Prostate gland (tissue), 2 donors: ENCODE measurements around the gene SLC37A1. TPM values are rescaled to one million over a fixed set of nuclear protein-coding genes. Genes with fewer than 3 reads are reported as not detected.

ENCODE experiments used
- DNase-seq: peaks from one replicate; pipeline ENCODE4 v3.0.0-alpha.2; 2019; ENCODE audit warnings: low spot score
- H3K27ac ChIP-seq, 2 donors: fragments of 200-600 bp; sonication (generic); 2 replicates each; pipeline ENCODE4 v1.5.1; 2017 to 2019
- H3K27me3 ChIP-seq: fragments of 200-600 bp; sonication (generic); replicated peaks from 2 replicates; pipeline ENCODE4 v1.5.1; 2019; ENCODE audit not compliant: insufficient read depth
- H3K36me3 ChIP-seq, 2 donors: fragments of 200-600 bp; sonication (generic); 1 replicate in 1 of 2; 2 replicates in 1 of 2; pipeline versions ENCODE4 v1.5.1 to v1.8.1; 2017 to 2019
- H3K4me1 ChIP-seq: fragments of 200-600 bp; sonication (generic); replicated peaks from 2 replicates; pipeline ENCODE4 v1.5.1; 2019
- H3K4me3 ChIP-seq, 2 donors: fragments of 200-600 bp; sonication (generic); 2 replicates each; pipeline ENCODE4 v1.5.1; 2017 to 2019
- H3K9me3 ChIP-seq: fragments of 200-600 bp; sonication (generic); 2 replicates; pipeline ENCODE4 v1.5.1; 2017
- POLR2A ChIP-seq: fragments of 450-650 bp; IDR thresholded peaks from one replicate; pipeline ENCODE4 v1.6.1; 2016; ENCODE audit warnings: antibody characterized with exemption, mild to moderate bottlenecking
- POLR2AphosphoS5 ChIP-seq: sonication (generic); formaldehyde crosslinking; IDR thresholded peaks from one replicate; pipeline ENCODE4 v1.6.1; 2017; ENCODE audit warnings: antibody characterized with exemption
- WGBS: methylation state at CpG from one replicate; pipeline ENCODE4 v1.1.5; 2018; 5-methylcytosine and 5-hydroxymethylcytosine counted together
- intact Hi-C: fragments of 100-400 bp; cut with DNase I; formaldehyde crosslinking; loops from one replicate; pipeline ENCODE4 v1.14.2; 2022
- total RNA-seq, 2 donors: library from RNA; depleted of rRNA; stranded (reverse); fragments of >200 nt; gene quantifications; one replicate each; pipeline ENCODE4 v1.1.0, GENCODE V29; 2016
- TF ChIP-seq, protein P1 (sequence below), 4 experiments: fragments of 200-600 bp in 2 of 4; fragments of 450-650 bp in 2 of 4; sonication (generic) in 2 of 4; IDR thresholded peaks; 1 replicate in 3 of 4; 2 replicates in 1 of 4; pipeline ENCODE4 v1.5.1; 2016 to 2019; ENCODE audit warnings: antibody characterized with exemption in 4 of 4, mild to moderate bottlenecking in 2 of 4, moderate library complexity in 2 of 4

The SLC37A1 gene
- 10 to 100 TPM; 44.2 to 49.6 TPM for total RNA-seq

DNA sequence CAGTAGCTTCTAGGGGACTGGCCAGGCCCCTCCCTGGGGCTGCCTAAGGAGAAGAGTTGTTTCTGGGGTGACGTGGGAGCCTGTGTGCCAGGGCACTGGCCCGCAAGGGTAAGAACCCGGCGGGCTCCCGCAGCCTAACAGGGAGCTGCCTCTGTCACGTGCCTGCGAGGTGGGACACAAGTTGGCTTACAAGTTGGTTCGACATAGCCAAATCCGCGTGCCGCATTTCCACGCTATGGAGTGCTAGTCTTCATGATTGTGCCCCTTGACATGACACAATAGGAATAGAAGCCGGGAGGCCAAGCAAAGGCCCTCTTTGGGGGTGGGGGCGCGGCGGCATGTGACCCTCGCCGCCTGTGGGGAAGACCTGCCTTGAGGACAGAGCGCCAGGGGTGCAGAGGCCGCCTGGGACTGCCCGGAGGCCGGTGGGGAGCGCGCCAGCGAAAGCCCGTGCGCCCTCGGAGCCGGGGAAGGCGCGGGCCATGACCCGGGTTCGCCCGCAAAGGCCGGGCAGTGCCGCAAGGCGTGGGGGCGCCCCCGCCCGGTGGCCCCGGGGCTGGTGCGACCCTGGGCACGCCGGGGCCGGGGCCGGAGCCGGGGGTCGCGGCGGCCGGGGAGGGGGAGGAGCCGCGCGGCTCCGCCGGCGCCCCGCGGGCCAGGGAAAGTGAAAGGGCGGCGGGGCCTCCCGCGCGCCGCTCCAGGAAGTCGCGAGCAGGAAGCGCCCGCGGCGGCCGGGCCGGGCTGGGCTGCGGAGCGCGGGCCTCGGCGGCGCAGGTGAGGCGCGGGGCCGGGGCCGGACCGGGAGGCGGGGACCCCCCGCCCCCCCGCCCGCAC is at the start of gene SLC37A1:
Gene SLC37A1, plus strand, starts transcription at position 702 of the 834 bp plus-strand sequence. CDS start 4,603 bp downstream, outside the sequence.
- 26% methylated on average over 49 of the region's 88 CpGs for WGBS
- peaks cover 3% of the 10 kb centered on the region for H3K4me1 ChIP-seq
- H3K4me3 ChIP-seq = peak within 1 kb of the TSS; percentile 68 to 74
- intact Hi-C loops = no loop called here
- no peaks in the 10 kb centered on the region for H3K9me3 ChIP-seq
- TF ChIP-seq, protein P1, sequence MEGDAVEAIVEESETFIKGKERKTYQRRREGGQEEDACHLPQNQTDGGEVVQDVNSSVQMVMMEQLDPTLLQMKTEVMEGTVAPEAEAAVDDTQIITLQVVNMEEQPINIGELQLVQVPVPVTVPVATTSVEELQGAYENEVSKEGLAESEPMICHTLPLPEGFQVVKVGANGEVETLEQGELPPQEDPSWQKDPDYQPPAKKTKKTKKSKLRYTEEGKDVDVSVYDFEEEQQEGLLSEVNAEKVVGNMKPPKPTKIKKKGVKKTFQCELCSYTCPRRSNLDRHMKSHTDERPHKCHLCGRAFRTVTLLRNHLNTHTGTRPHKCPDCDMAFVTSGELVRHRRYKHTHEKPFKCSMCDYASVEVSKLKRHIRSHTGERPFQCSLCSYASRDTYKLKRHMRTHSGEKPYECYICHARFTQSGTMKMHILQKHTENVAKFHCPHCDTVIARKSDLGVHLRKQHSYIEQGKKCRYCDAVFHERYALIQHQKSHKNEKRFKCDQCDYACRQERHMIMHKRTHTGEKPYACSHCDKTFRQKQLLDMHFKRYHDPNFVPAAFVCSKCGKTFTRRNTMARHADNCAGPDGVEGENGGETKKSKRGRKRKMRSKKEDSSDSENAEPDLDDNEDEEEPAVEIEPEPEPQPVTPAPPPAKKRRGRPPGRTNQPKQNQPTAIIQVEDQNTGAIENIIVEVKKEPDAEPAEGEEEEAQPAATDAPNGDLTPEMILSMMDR (IDR thresholded peaks at IDR 0.05) = peak in 2 of 4 experiments; percentile 15 to 16
- TF ChIP-seq POLR2AphosphoS5 (peak; percentile 9), POLR2A (no peak)
- DNase-seq = no peak
- peak within 1 kb of the TSS; percentile 95 to 96 for H3K27ac ChIP-seq
- H3K36me3 ChIP-seq = no peaks in the 10 kb centered on the region
- no peaks in the 10 kb centered on the region for H3K27me3 ChIP-seq

DNA sequence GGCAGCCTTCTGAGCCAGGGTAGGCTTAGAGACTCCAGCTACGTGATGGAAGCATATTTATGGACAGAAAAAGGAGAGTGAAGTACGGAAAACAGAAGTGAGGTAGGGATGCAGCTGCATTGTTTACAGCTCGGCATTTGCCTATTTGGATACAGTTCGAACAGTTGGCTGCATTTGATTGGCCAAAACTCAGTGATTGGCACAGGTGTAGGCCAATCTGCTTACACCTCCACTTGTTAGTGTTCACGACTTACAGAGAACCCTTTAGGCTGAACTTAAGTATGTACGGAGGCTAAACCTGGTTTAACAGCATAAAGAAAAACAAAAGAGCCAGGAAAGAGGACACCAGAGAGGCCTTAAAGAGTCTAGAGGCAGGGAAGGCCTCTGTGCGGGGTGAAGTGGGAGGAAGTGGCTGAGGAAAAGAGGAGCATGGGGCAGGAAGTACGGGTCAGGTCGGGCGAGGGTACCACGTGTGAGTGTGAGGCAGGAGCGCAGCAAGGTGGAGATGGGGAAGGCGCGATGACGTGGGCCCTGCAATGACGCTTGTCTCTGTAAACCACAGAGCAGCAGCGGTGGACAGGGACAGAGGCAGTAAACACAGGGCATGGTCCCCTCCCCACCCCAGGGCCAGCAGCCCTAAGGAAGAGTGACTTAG is 49.7 kb upstream of the SLC37A1 start:
- intact Hi-C loops = no loop called here
- TF ChIP-seq POLR2A (no peak), POLR2AphosphoS5 (no peak)
- TF ChIP-seq, protein P1 (IDR thresholded peaks at IDR 0.05) = no peak
- WGBS = 89% methylated on average over 17 of the region's 17 CpGs
- no peak overlapping the region for H3K4me3 ChIP-seq
- no peak for DNase-seq
- no peaks in the 10 kb centered on the region for H3K27me3 ChIP-seq
- peaks cover 11% of the 10 kb centered on the region for H3K4me1 ChIP-seq
- H3K9me3 ChIP-seq = no peaks in the 10 kb centered on the region
- H3K36me3 ChIP-seq = no peaks in the 10 kb centered on the region
- H3K27ac ChIP-seq = no peak overlapping the region

DNA sequence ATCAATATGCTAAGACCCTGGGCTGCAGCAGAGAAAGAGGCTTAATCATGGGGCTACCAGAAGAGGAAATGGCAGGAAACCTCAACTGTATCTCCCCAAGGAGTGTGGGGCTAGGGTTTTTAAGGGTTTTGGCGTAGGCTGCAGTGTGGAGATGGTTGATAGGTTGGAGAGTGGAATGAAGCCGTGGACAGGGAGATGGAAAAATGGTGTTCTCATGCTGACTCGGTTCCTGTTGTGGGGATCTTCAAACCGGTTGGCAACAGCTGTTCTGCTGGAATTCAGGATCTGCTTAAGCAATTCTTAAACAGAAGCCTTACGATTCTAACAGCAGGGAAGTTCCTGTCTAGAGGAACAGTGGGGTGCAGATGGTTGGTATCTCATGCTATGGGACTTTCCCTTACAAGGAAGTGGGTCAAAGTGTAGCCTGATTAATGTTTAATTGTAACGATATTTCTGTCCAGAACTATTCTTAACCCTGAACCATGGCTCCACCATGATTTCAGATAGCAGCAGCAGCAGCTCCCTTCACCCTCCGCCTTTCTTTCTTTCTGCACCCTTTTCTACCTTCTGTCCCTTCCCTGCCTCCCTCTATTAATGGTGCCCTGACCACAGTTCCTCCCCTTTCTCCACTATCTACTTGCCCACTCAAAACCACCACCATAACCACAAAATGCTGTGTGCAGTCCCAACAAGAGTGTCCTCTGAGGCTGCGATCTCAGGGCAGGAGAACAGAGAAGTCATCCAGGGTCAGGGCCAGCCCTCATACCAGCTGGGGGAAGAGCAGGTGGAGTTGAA is 48.4 kb upstream of the SLC37A1 start:
- peaks cover 15% of the 10 kb centered on the region for H3K4me1 ChIP-seq
- TF ChIP-seq POLR2AphosphoS5 (no peak), POLR2A (no peak)
- TF ChIP-seq, protein P1 (IDR thresholded peaks at IDR 0.05) = no peak
- H3K36me3 ChIP-seq = no peaks in the 10 kb centered on the region
- no peak overlapping the region for H3K4me3 ChIP-seq
- no peaks in the 10 kb centered on the region for H3K27me3 ChIP-seq
- no peaks in the 10 kb centered on the region for H3K9me3 ChIP-seq
- no peak for DNase-seq
- WGBS = 77% methylated on average over 8 of the region's 8 CpGs
- intact Hi-C loops = no loop called here
- H3K27ac ChIP-seq = no peak overlapping the region

DNA sequence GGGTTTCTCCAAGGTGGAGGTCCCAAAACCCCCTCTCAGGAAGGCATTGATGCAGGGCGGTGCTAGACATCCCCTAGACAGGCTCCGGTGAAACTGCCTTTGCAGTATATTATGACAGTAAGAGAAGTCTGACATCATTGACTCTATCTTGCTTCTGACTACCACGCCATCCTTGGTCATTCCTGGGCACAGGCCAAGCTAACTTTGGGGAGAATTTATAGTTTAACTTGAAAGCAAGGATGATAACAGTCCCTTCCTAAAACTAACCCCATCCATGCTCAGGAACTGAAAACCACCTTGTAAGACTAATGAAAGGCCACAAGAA is 47.9 kb upstream of the SLC37A1 start:
- no peak for DNase-seq
- Histone ChIP-seq H3K36me3 (no peaks in the 10 kb centered on the region), H3K9me3 (no peaks in the 10 kb centered on the region), H3K4me3 (no peak overlapping the region), H3K27me3 (no peaks in the 10 kb centered on the region), H3K4me1 (peaks cover 15% of the 10 kb centered on the region), H3K27ac (no peak overlapping the region)
- TF ChIP-seq POLR2A (no peak), POLR2AphosphoS5 (no peak)
- TF ChIP-seq, protein P1 (IDR thresholded peaks at IDR 0.05) = no peak
- WGBS = 87% methylated on average over 3 of the region's 3 CpGs
- intact Hi-C loops = no loop called here
